MM.1S (cell line): ENCODE measurements around the gene CEP72.

Experiments used
- DNase-seq: peaks from one replicate; pipeline ENCODE4 v3.0.0-alpha.2; 2015
- H2AFZ ChIP-seq: fragments of 300-600 bp; sonication (generic); 2 replicates; pipeline ENCODE4 v1.6.0; 2016; ENCODE audit warnings: antibody characterized with exemption, low read length
- H3F3A ChIP-seq: fragments of 300-600 bp; sonication (generic); 2 replicates; pipeline ENCODE4 v1.6.1; 2016; ENCODE audit warnings: mild to moderate bottlenecking, antibody characterized with exemption, low read length, moderate library complexity, mixed read lengths; ENCODE audit not compliant: insufficient read depth
- H3K27ac ChIP-seq: fragments of 300-600 bp; sonication (generic); 2 replicates; pipeline ENCODE4 v1.5.1; 2016; ENCODE audit warnings: mild to moderate bottlenecking, low read length
- H3K27me3 ChIP-seq: fragments of 300-600 bp; sonication (generic); replicated peaks from 2 replicates; pipeline ENCODE4 v1.6.0; 2016; ENCODE audit warnings: low read length; ENCODE audit not compliant: insufficient read depth
- H3K36me3 ChIP-seq: fragments of 300-600 bp; sonication (generic); replicated peaks from 2 replicates; pipeline ENCODE4 v1.6.1; 2016; ENCODE audit warnings: mild to moderate bottlenecking, low read length, mixed read lengths; ENCODE audit not compliant: insufficient read depth
- H3K4me1 ChIP-seq: fragments of 300-600 bp; sonication (generic); 2 replicates; pipeline ENCODE4 v1.6.1; 2016; ENCODE audit warnings: low read length, mixed read lengths
- H3K4me2 ChIP-seq: fragments of 300-600 bp; sonication (generic); 2 replicates; pipeline ENCODE4 v1.6.0; 2016; ENCODE audit warnings: low read depth, low read length
- H3K4me3 ChIP-seq: fragments of 300-600 bp; sonication (generic); 2 replicates; pipeline ENCODE4 v1.5.1; 2016; ENCODE audit warnings: low read length, mixed read lengths
- H3K79me2 ChIP-seq: fragments of 300-600 bp; sonication (generic); 2 replicates; pipeline ENCODE4 v1.6.1; 2016; ENCODE audit warnings: mixed run types, low read length, mixed read lengths
- H3K9ac ChIP-seq: fragments of 300-600 bp; sonication (generic); 2 replicates; pipeline ENCODE4 v1.6.1; 2016; ENCODE audit warnings: low read length, mixed read lengths
- H3K9me2 ChIP-seq: fragments of 300-600 bp; sonication (generic); replicated peaks from 2 replicates; pipeline ENCODE4 v1.6.1; 2016; ENCODE audit warnings: mild to moderate bottlenecking, low read length, mixed read lengths; ENCODE audit not compliant: insufficient read depth
- H3K9me3 ChIP-seq: fragments of 300-600 bp; sonication (generic); replicated peaks from 2 replicates; pipeline ENCODE4 v1.6.1; 2016; ENCODE audit warnings: mild to moderate bottlenecking, low read length, mixed read lengths; ENCODE audit not compliant: insufficient read depth
- H4K20me1 ChIP-seq: fragments of 300-600 bp; sonication (generic); 2 replicates; pipeline ENCODE4 v1.6.1; 2016; ENCODE audit warnings: mild to moderate bottlenecking, low read length, moderate library complexity, mixed read lengths; ENCODE audit not compliant: insufficient read depth
- CTCF ChIP-seq: fragments of 300-600 bp; sonication (generic); IDR thresholded peaks from 2 replicates; pipeline ENCODE4 v1.5.1; 2016; ENCODE audit warnings: antibody characterized with exemption, low read length, mixed read lengths
- EZH2 ChIP-seq: fragments of 300-600 bp; sonication (generic); optimal IDR thresholded peaks from 2 replicates; pipeline ENCODE3; 2017; ENCODE audit warnings: low read depth, mild to moderate bottlenecking, antibody characterized with exemption, low read length, mixed read lengths
- EZH2phosphoT487 ChIP-seq: fragments of 300-600 bp; sonication (generic); IDR thresholded peaks from 2 replicates; pipeline ENCODE4 v1.6.1; 2018; ENCODE audit warnings: antibody characterized with exemption, low read length

The CEP72 gene

GRCh38 chr5:654071-654778 lies 42.1 kb downstream of the CEP72 start:
- Histone ChIP-seq H2AFZ (no peak overlapping the region), H3K9ac (no peak overlapping the region), H4K20me1 (no peaks in the 10 kb centered on the region), H3K27ac (no peak overlapping the region), H3K36me3 (no peaks in the 10 kb centered on the region), H3K27me3 (no peaks in the 10 kb centered on the region), H3K4me2 (no peak overlapping the region), H3K9me2 (no peaks in the 10 kb centered on the region), H3K9me3 (no peaks in the 10 kb centered on the region), H3K4me1 (no peaks in the 10 kb centered on the region), H3F3A (no peaks in the 10 kb centered on the region), H3K79me2 (no peaks in the 10 kb centered on the region), H3K4me3 (no peak overlapping the region)
- TF ChIP-seq EZH2phosphoT487, result no peak
- DNase-seq, result no peak

GRCh38 chr5:655406-655805 lies 43.3 kb downstream of the CEP72 start:
- H2AFZ ChIP-seq, result no peak overlapping the region
- no peaks in the 10 kb centered on the region for H3K36me3 ChIP-seq
- TF ChIP-seq EZH2 (no peak), EZH2phosphoT487 (no peak), CTCF (no peak)

GRCh38 chr5:657570-657969 lies 45.4 kb downstream of the CEP72 start:
- no peaks in the 10 kb centered on the region for H3K9me2 ChIP-seq
- no peaks in the 10 kb centered on the region for H3F3A ChIP-seq
- TF ChIP-seq CTCF, result no peak
- TF ChIP-seq EZH2, result no peak
- no peak for TF ChIP-seq EZH2phosphoT487
- no peak overlapping the region for H3K27ac ChIP-seq
- no peaks in the 10 kb centered on the region for H3K79me2 ChIP-seq
- H3K4me1 ChIP-seq, result no peaks in the 10 kb centered on the region
- no peak overlapping the region for H3K4me2 ChIP-seq
- no peaks in the 10 kb centered on the region for H3K36me3 ChIP-seq
- H2AFZ ChIP-seq, result no peak overlapping the region
- no peaks in the 10 kb centered on the region for H3K9me3 ChIP-seq
- DNase-seq, result no peak
- H4K20me1 ChIP-seq, result no peaks in the 10 kb centered on the region
- no peak overlapping the region for H3K4me3 ChIP-seq
- H3K9ac ChIP-seq, result no peak overlapping the region
- H3K27me3 ChIP-seq, result no peaks in the 10 kb centered on the region

More at GRCh38 chr5:655406-655805, 43.3 kb downstream of the CEP72 start:
- no peaks in the 10 kb centered on the region for H3K9me3 ChIP-seq
- no peaks in the 10 kb centered on the region for H3K79me2 ChIP-seq
- no peaks in the 10 kb centered on the region for H3K27me3 ChIP-seq
- no peak overlapping the region for H3K4me3 ChIP-seq
- H3K9me2 ChIP-seq, result no peaks in the 10 kb centered on the region
- H3K4me2 ChIP-seq, result no peak overlapping the region
- H3F3A ChIP-seq, result no peaks in the 10 kb centered on the region
- H3K4me1 ChIP-seq, result no peaks in the 10 kb centered on the region
- no peak overlapping the region for H3K27ac ChIP-seq
- no peak overlapping the region for H3K9ac ChIP-seq
- no peaks in the 10 kb centered on the region for H4K20me1 ChIP-seq
- no peak for DNase-seq

- Histone ChIP-seq H3F3A (no peaks in the 10 kb centered on the region), H3K9me3 (no peaks in the 10 kb centered on the region), H3K9ac (no peak overlapping the region), H3K36me3 (no peaks in the 10 kb centered on the region), H3K27ac (no peak overlapping the region), H3K9me2 (no peaks in the 10 kb centered on the region), H3K27me3 (no peaks in the 10 kb centered on the region), H3K4me1 (no peaks in the 10 kb centered on the region), H3K79me2 (no peaks in the 10 kb centered on the region), H3K4me3 (no peak overlapping the region), H3K4me2 (no peak overlapping the region), H2AFZ (no peak overlapping the region), H4K20me1 (no peaks in the 10 kb centered on the region)
- TF ChIP-seq CTCF (no peak), EZH2 (no peak), EZH2phosphoT487 (no peak)
- DNase-seq, result no peak
These were observed 46.0 kb downstream of the CEP72 start for GRCh38 chr5:658103-658502.
